Measurements from ENCODE around the gene MCCC1.
"Not testable (repeated sequence)": the region's sequence is repeated elsewhere in the genome, so short reads cannot be mapped to it uniquely, and the experiment has no call there.

Gene MCCC1

GRCh38 chr3:183103950-183104349 is 4.7 kb upstream of the MCCC1 start:
- DNase-seq (ENCODE audit: low spot score), result not testable (repeated sequence)

GRCh38 chr3:183101040-183101439 is 1.7 kb upstream of the MCCC1 start:
- not testable (repeated sequence) for DNase-seq (ENCODE audit: low spot score)

GRCh38 chr3:183100376-183100775 is 1.1 kb upstream of the MCCC1 start:
- no peak for DNase-seq (ENCODE audit: low spot score)

- DNase-seq (ENCODE audit: low spot score), result no peak
These were observed 525 bp upstream of the MCCC1 start for GRCh38 chr3:183099838-183100204.

GRCh38 chr3:183098536-183099025 is 715 bp downstream of the MCCC1 start:
- DNase-seq (ENCODE audit: low spot score), result peak; percentile 4

- DNase-seq (ENCODE audit: low spot score), result no peak
These were observed 4.6 kb downstream of the MCCC1 start for GRCh38 chr3:183094711-183095110.

- no peak for DNase-seq (ENCODE audit: low spot score)
These were observed 7.0 kb downstream of the MCCC1 start for GRCh38 chr3:183092256-183092655.

- DNase-seq (ENCODE audit: low spot score), result no peak
These were observed 12.1 kb downstream of the MCCC1 start for GRCh38 chr3:183087184-183087583.

- peak; percentile 7 for DNase-seq (ENCODE audit: low spot score)
These were observed 13.5 kb downstream of the MCCC1 start for GRCh38 chr3:183085634-183086390.

GRCh38 chr3:183082355-183082915 is 16.9 kb downstream of the MCCC1 start:
- no peak for DNase-seq (ENCODE audit: low spot score)

GRCh38 chr3:183081459-183082183 is 17.7 kb downstream of the MCCC1 start:
- no peak for DNase-seq (ENCODE audit: low spot score)

GRCh38 chr3:183080628-183081027 is 18.7 kb downstream of the MCCC1 start:
- DNase-seq (ENCODE audit: low spot score), result no peak

- DNase-seq (ENCODE audit: low spot score), result no peak
These were observed 24.4 kb downstream of the MCCC1 start for GRCh38 chr3:183074881-183075280.

GRCh38 chr3:183074261-183074660 is 25.0 kb downstream of the MCCC1 start:
- DNase-seq (ENCODE audit: low spot score), result no peak

- DNase-seq (ENCODE audit: low spot score), result no peak
These were observed 25.5 kb downstream of the MCCC1 start for GRCh38 chr3:183073839-183074238.

GRCh38 chr3:183070892-183071291 is 28.4 kb downstream of the MCCC1 start:
- no peak for DNase-seq (ENCODE audit: low spot score)

- DNase-seq (ENCODE audit: low spot score), result no peak
These were observed 30.2 kb downstream of the MCCC1 start for GRCh38 chr3:183069086-183069485.

GRCh38 chr3:183066891-183067290 is 32.4 kb downstream of the MCCC1 start:
- DNase-seq (ENCODE audit: low spot score), result not testable (repeated sequence)

- DNase-seq (ENCODE audit: low spot score), result no peak
These were observed 34.8 kb downstream of the MCCC1 start for GRCh38 chr3:183064475-183064874.

- DNase-seq (ENCODE audit: low spot score), result no peak
These were observed 37.7 kb downstream of the MCCC1 start for GRCh38 chr3:183061391-183062172.

GRCh38 chr3:183058351-183058750 is 40.9 kb downstream of the MCCC1 start:
- DNase-seq (ENCODE audit: low spot score), result no peak

- DNase-seq (ENCODE audit: low spot score), result no peak
These were observed 48.6 kb downstream of the MCCC1 start for GRCh38 chr3:183050706-183051105.

Data from CD4-positive, alpha-beta T cell treated with Interleukin-15 for 4 hours (primary cell).